ENCODE results near the gene JADE2.
"Not testable (repeated sequence)": the region's sequence is repeated elsewhere in the genome, so short reads cannot be mapped to it uniquely, and the experiment has no call there.

Gene JADE2

DNA sequence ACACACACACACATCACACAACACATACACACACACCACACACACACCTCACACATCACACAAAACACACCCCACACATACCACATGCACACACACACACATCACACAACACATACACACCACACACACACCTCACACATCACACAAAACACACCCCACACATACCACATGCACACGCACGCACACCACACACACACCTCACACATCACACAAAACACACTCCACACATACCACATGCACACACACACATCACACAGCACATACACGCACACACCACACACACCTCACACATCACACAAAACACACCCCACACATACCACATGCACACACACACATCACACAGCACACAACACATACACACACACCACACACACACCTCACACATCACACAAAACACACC, 31.1 kb downstream of the JADE2 start:
- Histone ChIP-seq H3K4me1 (ENCODE audit: insufficient read depth, low read length) (peaks cover 31% of the 10 kb centered on the region), H3K36me3 (ENCODE audit: insufficient read depth, low read length) (peaks cover 51% of the 10 kb centered on the region)
- not testable (repeated sequence) for H3K9ac ChIP-seq (ENCODE audit: low read length); H3K4me3 ChIP-seq (ENCODE audit: low read depth in 1 of 2, low read length in 2 of 2); H3K27me3 ChIP-seq (ENCODE audit: control insufficient read depth in 1 of 2, insufficient read depth in 2 of 2, low read length in 2 of 2); H3K27ac ChIP-seq (ENCODE audit: low read depth, low read length); H3K9me3 ChIP-seq (ENCODE audit: low read length)

DNA sequence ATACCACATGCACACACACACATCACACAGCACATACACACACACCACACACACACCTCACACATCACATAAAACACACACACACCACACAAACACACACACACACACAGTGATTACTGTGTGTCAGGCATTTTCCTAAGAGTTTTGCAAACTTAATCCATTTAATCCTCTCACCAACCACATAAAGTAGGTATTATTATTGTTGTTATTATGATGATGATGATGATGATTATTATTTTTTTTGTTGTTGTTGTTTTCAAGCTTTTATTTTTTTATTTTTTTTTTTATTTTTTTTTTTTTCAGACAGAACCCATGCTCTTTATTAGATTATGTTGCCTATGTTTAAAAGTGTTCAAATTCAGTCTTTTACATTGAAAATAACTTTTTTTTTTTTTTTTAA, 31.5 kb downstream of the JADE2 start:
- no peaks in the 10 kb centered on the region for H3K27me3 ChIP-seq (ENCODE audit: control insufficient read depth in 1 of 2, insufficient read depth in 2 of 2, low read length in 2 of 2)
- H3K9ac ChIP-seq (ENCODE audit: low read length): no peak overlapping the region
- no peak overlapping the region for H3K27ac ChIP-seq (ENCODE audit: low read depth, low read length)
- H3K9me3 ChIP-seq (ENCODE audit: low read length): no peaks in the 10 kb centered on the region
- no peak overlapping the region for H3K4me3 ChIP-seq (ENCODE audit: low read depth in 1 of 2, low read length in 2 of 2)
- H3K4me1 ChIP-seq (ENCODE audit: insufficient read depth, low read length): peaks cover 34% of the 10 kb centered on the region
- H3K36me3 ChIP-seq (ENCODE audit: insufficient read depth, low read length): peaks cover 51% of the 10 kb centered on the region

DNA sequence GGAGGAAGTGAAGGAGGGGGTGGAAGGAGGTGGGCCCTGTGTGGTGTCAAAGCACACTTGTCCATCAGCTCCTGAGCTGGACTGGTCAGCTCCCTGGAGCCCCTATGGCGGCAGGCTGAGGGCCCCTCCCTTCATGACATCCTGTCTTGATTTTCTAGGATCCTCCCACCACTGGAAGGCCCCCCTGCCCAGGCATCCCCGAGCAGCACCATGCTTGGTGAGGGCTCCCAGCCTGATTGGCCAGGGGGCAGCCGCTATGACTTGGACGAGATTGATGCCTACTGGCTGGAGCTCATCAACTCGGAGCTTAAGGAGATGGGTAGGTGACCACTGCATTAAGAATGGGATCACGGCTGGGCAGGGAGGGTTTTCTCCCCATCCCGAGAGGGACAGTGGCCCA, 34.2 kb downstream of the JADE2 start:
- Histone ChIP-seq H3K27me3 (ENCODE audit: control insufficient read depth in 1 of 2, insufficient read depth in 2 of 2, low read length in 2 of 2) (no peaks in the 10 kb centered on the region), H3K4me3 (ENCODE audit: low read depth in 1 of 2, low read length in 2 of 2) (no peak overlapping the region), H3K9ac (ENCODE audit: low read length) (no peak overlapping the region), H3K36me3 (ENCODE audit: insufficient read depth, low read length) (peaks cover 66% of the 10 kb centered on the region), H3K27ac (ENCODE audit: low read depth, low read length) (no peak overlapping the region), H3K9me3 (ENCODE audit: low read length) (no peaks in the 10 kb centered on the region), H3K4me1 (ENCODE audit: insufficient read depth, low read length) (peaks cover 16% of the 10 kb centered on the region)

DNA sequence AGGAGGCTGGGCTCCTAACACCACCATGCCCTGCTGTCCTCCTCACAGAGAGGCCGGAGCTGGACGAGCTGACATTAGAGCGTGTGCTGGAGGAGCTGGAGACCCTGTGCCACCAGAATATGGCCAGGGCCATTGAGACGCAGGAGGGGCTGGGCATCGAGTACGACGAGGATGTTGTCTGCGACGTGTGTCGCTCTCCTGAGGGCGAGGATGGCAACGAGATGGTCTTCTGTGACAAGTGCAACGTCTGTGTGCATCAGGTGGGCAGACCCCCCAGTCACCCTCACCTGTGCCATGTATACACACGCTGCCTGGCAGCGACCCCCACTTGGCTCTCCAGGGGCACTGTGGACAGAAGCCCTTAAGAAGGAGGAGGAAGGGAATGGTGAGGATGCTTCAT, 35.2 kb downstream of the JADE2 start:
- Histone ChIP-seq H3K36me3 (ENCODE audit: insufficient read depth, low read length) (peaks cover 76% of the 10 kb centered on the region), H3K27ac (ENCODE audit: low read depth, low read length) (no peak overlapping the region), H3K9me3 (ENCODE audit: low read length) (no peaks in the 10 kb centered on the region), H3K4me1 (ENCODE audit: insufficient read depth, low read length) (peaks cover 6% of the 10 kb centered on the region), H3K4me3 (ENCODE audit: low read depth in 1 of 2, low read length in 2 of 2) (no peak overlapping the region), H3K27me3 (ENCODE audit: control insufficient read depth in 1 of 2, insufficient read depth in 2 of 2, low read length in 2 of 2) (no peaks in the 10 kb centered on the region), H3K9ac (ENCODE audit: low read length) (no peak overlapping the region)

DNA sequence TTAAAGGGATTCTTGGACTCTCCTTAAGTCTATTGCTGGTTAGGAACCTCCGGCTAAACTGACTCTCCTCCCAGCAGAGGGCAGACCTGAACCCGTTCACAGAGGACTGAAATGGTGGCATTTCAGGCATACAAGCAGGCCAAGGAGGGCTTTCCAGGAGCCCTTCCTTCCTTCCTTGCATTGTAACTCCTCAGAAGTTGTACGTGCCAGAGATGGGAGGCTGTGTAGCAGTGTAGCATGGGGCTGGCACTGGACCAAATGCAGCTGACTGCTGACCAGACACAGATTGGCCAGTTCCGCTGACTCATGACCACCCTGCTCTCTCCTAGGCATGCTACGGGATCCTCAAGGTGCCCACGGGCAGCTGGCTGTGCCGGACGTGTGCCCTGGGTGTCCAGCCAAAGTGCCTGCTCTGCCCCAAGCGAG, 36.4 kb downstream of the JADE2 start:
- Histone ChIP-seq H3K36me3 (ENCODE audit: insufficient read depth, low read length) (peaks cover 79% of the 10 kb centered on the region), H3K27ac (ENCODE audit: low read depth, low read length) (no peak overlapping the region), H3K9me3 (ENCODE audit: low read length) (no peaks in the 10 kb centered on the region), H3K4me3 (ENCODE audit: low read depth in 1 of 2, low read length in 2 of 2) (no peak overlapping the region), H3K4me1 (ENCODE audit: insufficient read depth, low read length) (peaks cover 6% of the 10 kb centered on the region), H3K9ac (ENCODE audit: low read length) (no peak overlapping the region), H3K27me3 (ENCODE audit: control insufficient read depth in 1 of 2, insufficient read depth in 2 of 2, low read length in 2 of 2) (no peaks in the 10 kb centered on the region)

DNA sequence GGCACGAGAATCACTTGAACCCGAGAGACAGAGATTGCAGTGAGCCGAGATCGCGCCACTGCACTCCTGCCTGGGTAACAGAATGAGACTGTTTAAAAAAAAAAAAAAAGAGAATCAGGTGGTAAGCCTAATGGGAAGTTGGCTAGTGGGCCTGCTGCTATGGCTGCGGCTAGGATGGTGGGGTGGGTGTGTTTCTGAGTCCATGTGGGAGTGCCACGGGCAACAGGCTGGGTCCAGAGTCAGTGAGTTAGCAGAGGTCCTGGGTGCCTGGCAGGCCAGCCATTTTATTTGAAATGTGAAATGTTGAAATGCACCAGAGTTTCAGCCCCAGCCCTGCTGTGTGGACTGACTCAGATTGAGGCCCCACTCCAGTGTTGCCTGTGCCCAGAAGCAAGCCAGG, 37.8 kb downstream of the JADE2 start:
- H3K4me3 ChIP-seq (ENCODE audit: low read depth in 1 of 2, low read length in 2 of 2): no peak overlapping the region
- H3K27ac ChIP-seq (ENCODE audit: low read depth, low read length): no peak overlapping the region
- peaks cover 87% of the 10 kb centered on the region for H3K36me3 ChIP-seq (ENCODE audit: insufficient read depth, low read length)
- H3K4me1 ChIP-seq (ENCODE audit: insufficient read depth, low read length): peaks cover 7% of the 10 kb centered on the region
- H3K9me3 ChIP-seq (ENCODE audit: low read length): no peaks in the 10 kb centered on the region
- H3K27me3 ChIP-seq (ENCODE audit: control insufficient read depth in 1 of 2, insufficient read depth in 2 of 2, low read length in 2 of 2): no peaks in the 10 kb centered on the region
- no peak overlapping the region for H3K9ac ChIP-seq (ENCODE audit: low read length)

DNA sequence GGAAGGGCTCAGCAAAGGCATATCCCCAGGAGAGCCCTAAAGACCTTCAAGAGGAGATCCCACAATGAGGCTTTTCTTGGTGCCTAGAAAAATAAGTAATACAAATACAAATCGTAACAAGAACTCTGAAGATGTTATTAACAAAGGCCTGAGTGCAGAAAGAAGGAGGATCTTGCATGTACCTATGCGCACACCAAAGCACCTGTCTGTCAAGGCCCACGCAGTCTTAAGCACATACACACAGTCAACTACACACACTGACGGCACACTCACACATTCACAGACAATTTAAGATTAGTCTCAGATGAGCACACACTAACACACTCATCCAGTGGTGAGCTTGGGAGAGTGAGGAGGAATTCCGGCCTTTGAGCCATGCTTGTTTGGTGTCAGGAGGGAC, 38.5 kb downstream of the JADE2 start:
- Histone ChIP-seq H3K36me3 (ENCODE audit: insufficient read depth, low read length) (peaks cover 84% of the 10 kb centered on the region), H3K27ac (ENCODE audit: low read depth, low read length) (no peak overlapping the region)

DNA sequence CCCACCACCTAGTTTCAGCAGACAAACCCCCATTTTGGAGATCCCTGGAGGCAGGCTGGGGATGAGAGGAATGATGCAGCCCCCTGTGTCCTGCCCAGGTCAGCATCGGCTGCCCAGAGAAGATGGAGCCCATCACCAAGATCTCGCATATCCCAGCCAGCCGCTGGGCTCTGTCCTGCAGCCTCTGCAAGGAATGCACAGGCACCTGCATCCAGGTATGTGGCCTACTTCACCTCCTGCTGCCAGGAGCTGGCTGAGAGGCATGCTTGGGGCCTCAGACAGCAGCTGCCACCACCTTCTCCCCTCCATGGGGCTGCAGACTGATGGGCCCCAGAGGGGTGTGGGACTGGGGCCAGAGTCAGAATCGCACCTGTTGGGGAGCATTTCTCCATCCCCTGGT, 38.9 kb downstream of the JADE2 start:
- Histone ChIP-seq H3K4me1 (ENCODE audit: insufficient read depth, low read length) (peaks cover 18% of the 10 kb centered on the region), H3K27me3 (ENCODE audit: control insufficient read depth in 1 of 2, insufficient read depth in 2 of 2, low read length in 2 of 2) (no peaks in the 10 kb centered on the region), H3K9me3 (ENCODE audit: low read length) (no peaks in the 10 kb centered on the region), H3K4me3 (ENCODE audit: low read depth in 1 of 2, low read length in 2 of 2) (no peak overlapping the region), H3K27ac (ENCODE audit: low read depth, low read length) (no peak overlapping the region), H3K9ac (ENCODE audit: low read length) (no peak overlapping the region), H3K36me3 (ENCODE audit: insufficient read depth, low read length) (peaks cover 81% of the 10 kb centered on the region)

More for the DNA sequence above, 38.5 kb downstream of the JADE2 start:
- Histone ChIP-seq H3K27me3 (ENCODE audit: control insufficient read depth in 1 of 2, insufficient read depth in 2 of 2, low read length in 2 of 2) (no peaks in the 10 kb centered on the region), H3K9me3 (ENCODE audit: low read length) (no peaks in the 10 kb centered on the region), H3K4me3 (ENCODE audit: low read depth in 1 of 2, low read length in 2 of 2) (no peak overlapping the region), H3K9ac (ENCODE audit: low read length) (no peak overlapping the region), H3K4me1 (ENCODE audit: insufficient read depth, low read length) (peaks cover 15% of the 10 kb centered on the region)

DNA sequence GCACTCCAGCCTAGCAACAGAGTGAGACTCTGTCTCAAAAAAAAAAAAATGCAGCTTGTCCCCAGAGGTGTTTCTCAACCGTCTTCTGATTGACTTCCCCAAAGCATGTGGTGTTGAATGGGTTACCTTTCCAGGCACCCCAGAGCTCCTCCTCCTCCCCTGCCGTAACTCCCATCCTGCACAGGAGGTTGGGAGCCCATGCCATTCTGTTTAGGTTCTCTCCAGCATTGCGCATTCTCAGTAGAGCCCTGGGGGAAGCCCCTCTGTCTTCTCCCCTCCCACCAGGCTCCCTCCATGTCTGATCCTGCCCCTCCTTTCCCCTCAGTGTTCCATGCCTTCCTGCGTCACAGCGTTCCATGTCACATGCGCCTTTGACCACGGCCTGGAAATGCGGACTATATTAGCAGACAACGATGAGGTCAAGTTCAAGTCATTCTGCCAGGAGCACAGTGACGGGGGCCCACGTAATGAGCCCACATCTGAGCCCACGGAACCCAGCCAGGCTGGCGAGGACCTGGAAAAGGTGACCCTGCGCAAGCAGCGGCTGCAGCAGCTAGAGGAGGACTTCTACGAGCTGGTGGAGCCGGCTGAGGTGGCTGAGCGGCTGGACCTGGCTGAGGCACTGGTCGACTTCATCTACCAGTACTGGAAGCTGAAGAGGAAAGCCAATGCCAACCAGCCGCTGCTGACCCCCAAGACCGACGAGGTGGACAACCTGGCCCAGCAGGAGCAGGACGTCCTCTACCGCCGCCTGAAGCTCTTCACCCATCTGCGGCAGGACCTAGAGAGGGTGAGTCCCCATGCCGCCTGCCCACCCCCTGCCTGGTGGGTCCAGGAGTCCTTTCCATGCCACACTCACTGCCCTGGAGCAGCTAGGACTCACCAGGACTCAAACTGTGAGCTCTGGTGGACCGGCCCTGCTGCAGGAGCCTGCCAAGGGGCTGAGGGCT, 40.6 kb downstream of the JADE2 start:
- Histone ChIP-seq H3K36me3 (ENCODE audit: insufficient read depth, low read length) (peaks cover 83% of the 10 kb centered on the region), H3K9me3 (ENCODE audit: low read length) (no peaks in the 10 kb centered on the region), H3K9ac (ENCODE audit: low read length) (no peak overlapping the region), H3K27ac (ENCODE audit: low read depth, low read length) (no peak overlapping the region), H3K27me3 (ENCODE audit: control insufficient read depth in 1 of 2, insufficient read depth in 2 of 2, low read length in 2 of 2) (no peaks in the 10 kb centered on the region), H3K4me3 (ENCODE audit: low read depth in 1 of 2, low read length in 2 of 2) (no peak overlapping the region), H3K4me1 (ENCODE audit: insufficient read depth, low read length) (peaks cover 31% of the 10 kb centered on the region)

DNA sequence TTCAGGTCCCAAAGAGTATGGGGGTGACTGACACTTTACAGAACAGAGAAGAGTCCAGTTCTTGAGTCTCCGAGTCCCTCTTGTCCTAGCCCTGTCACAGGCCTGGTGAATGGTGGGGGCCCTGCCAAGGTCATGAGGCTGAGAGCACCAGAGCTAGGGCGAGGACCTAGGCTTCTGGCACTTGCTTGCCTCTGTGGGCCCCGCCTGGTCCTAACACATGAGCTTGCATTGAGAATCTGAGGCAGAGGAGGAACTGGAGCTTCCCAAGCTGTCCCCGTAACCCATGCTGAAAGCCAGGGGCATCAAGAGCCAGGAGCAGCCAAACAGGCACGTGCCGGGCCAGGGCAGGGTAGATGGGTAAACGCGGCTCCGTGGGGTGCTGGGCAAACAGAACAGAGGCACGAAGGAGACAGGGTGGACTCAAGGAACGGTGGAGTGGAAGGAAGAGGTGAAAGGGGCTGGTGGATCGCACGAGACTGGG, 41.3 kb downstream of the JADE2 start:
- Histone ChIP-seq H3K4me1 (ENCODE audit: insufficient read depth, low read length) (peaks cover 30% of the 10 kb centered on the region), H3K9ac (ENCODE audit: low read length) (no peak overlapping the region), H3K9me3 (ENCODE audit: low read length) (no peaks in the 10 kb centered on the region), H3K27me3 (ENCODE audit: control insufficient read depth in 1 of 2, insufficient read depth in 2 of 2, low read length in 2 of 2) (no peaks in the 10 kb centered on the region), H3K4me3 (ENCODE audit: low read depth in 1 of 2, low read length in 2 of 2) (no peak overlapping the region), H3K36me3 (ENCODE audit: insufficient read depth, low read length) (peaks cover 80% of the 10 kb centered on the region), H3K27ac (ENCODE audit: low read depth, low read length) (no peak overlapping the region)

DNA sequence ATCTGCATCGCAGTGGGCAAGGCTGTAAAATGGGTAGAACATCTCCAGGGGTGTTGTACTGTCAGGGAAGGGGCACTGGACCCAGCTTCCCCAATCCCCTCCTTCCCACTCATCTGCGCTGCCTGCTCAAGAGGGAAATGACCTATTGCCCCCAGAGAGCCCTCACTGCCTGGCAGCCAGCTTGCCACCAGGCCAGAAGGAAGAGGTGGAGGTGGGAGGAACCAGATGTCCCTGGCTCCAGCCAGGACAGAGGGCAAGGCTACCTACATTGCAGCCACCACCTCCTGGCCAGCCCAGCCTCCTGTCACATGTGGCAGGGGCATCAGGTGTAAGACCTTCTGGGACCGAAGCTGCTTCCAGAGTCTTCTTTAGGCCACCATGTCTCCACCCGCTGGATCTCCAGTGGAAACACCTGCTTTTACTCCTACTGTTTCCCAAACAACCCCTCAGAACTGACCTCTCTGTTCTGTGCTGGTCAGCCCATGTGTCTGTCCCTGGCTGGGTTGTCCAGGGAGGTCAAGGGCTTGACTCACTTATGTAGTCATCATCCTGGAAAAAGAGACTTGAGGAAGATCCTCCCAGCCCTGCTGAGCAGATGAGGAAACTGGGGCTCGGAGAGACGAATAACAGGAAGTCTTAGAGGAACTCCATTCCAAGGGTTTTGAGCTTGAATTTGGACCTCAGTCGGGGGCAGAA, 42.3 kb downstream of the JADE2 start:
- peaks cover 27% of the 10 kb centered on the region for H3K4me1 ChIP-seq (ENCODE audit: insufficient read depth, low read length)
- peaks cover 80% of the 10 kb centered on the region for H3K36me3 ChIP-seq (ENCODE audit: insufficient read depth, low read length)
- H3K9ac ChIP-seq (ENCODE audit: low read length): no peak overlapping the region
- H3K27me3 ChIP-seq (ENCODE audit: control insufficient read depth in 1 of 2, insufficient read depth in 2 of 2, low read length in 2 of 2): no peaks in the 10 kb centered on the region
- no peak overlapping the region for H3K27ac ChIP-seq (ENCODE audit: low read depth, low read length)
- H3K9me3 ChIP-seq (ENCODE audit: low read length): no peaks in the 10 kb centered on the region
- H3K4me3 ChIP-seq (ENCODE audit: low read depth in 1 of 2, low read length in 2 of 2): no peak overlapping the region

Data from muscle layer of colon (tissue), 2 donors.